NCI-H1092 (cell line): ENCODE data around the gene OLA1.

Experiments used
- DNase-seq: peaks from one replicate; lab custom pipeline; 2025; lab: John Stamatoyannopoulos, UW

OLA1 gene

GRCh38 chr2:174224125-174224524 lies 24.2 kb downstream of the OLA1 start:
- DNase-seq, result no peak

- no peak for DNase-seq
Observed at GRCh38 chr2:174223388-174223787, 24.9 kb downstream of the OLA1 start.

GRCh38 chr2:174222154-174222553 lies 26.2 kb downstream of the OLA1 start:
- DNase-seq, result no peak

- DNase-seq, result no peak
Observed at GRCh38 chr2:174219321-174219720, 29.0 kb downstream of the OLA1 start.

GRCh38 chr2:174218773-174219172 lies 29.6 kb downstream of the OLA1 start:
- DNase-seq, result no peak

GRCh38 chr2:174217869-174218268 lies 30.5 kb downstream of the OLA1 start:
- no peak for DNase-seq

GRCh38 chr2:174211954-174212353 lies 36.4 kb downstream of the OLA1 start:
- no peak for DNase-seq

GRCh38 chr2:174210862-174211261 lies 37.5 kb downstream of the OLA1 start:
- DNase-seq, result no peak

- no peak for DNase-seq
Observed at GRCh38 chr2:174209325-174209724, 39.0 kb downstream of the OLA1 start.

- no peak for DNase-seq
Observed at GRCh38 chr2:174208026-174208425, 40.3 kb downstream of the OLA1 start.

GRCh38 chr2:174205562-174205961 lies 42.8 kb downstream of the OLA1 start:
- DNase-seq, result no peak

GRCh38 chr2:174202188-174202587 lies 46.1 kb downstream of the OLA1 start:
- DNase-seq, result no peak

GRCh38 chr2:174198846-174199564 lies 49.3 kb downstream of the OLA1 start:
- DNase-seq, result no peak

- no peak for DNase-seq
Observed at GRCh38 chr2:174195253-174195652, 53.1 kb downstream of the OLA1 start.

GRCh38 chr2:174193737-174194136 lies 54.6 kb downstream of the OLA1 start:
- DNase-seq, result no peak

- no peak for DNase-seq
Observed at GRCh38 chr2:174192664-174193063, 55.7 kb downstream of the OLA1 start.

GRCh38 chr2:174191342-174192074 lies 56.8 kb downstream of the OLA1 start:
- no peak for DNase-seq

GRCh38 chr2:174184915-174185314 lies 63.4 kb downstream of the OLA1 start:
- no peak for DNase-seq

- DNase-seq, result no peak
Observed at GRCh38 chr2:174184504-174184903, 63.8 kb downstream of the OLA1 start.

- DNase-seq, result no peak
Observed at GRCh38 chr2:174183076-174183475, 65.3 kb downstream of the OLA1 start.

- DNase-seq, result no peak
Observed at GRCh38 chr2:174181368-174181767, 67.0 kb downstream of the OLA1 start.

GRCh38 chr2:174180726-174181236 lies 67.6 kb downstream of the OLA1 start:
- DNase-seq, result no peak

- no peak for DNase-seq
Observed at GRCh38 chr2:174180165-174180724, 68.1 kb downstream of the OLA1 start.
